HG03097 (cell line): ENCODE data around the gene CLPTM1.
A peak's percentile ranks its signal among the peaks of the same experiment; 100 is the strongest.
"Not testable (repeated sequence)": the region's sequence is repeated elsewhere in the genome, so short reads cannot be mapped to it uniquely, and the experiment has no call there.

ENCODE experiments used
- ATAC-seq: cut with Tn5 transposase; IDR thresholded peaks from one replicate; pipeline ENCODE4 v1.9.1; 2021; ENCODE audit not compliant: unreplicated experiment, low FRiP score

The CLPTM1 gene

GRCh38 chr19:44942067-44942571 lies 13.1 kb upstream of the CLPTM1 start, which contains the start of gene APOC4:
APOC4 (plus strand) TSS chr19:44942237; CDS start chr19:44942278, 41 bp downstream.
- no peak for ATAC-seq

- ATAC-seq, result no peak
Measured at GRCh38 chr19:44943801-44944249, 11.4 kb upstream of the CLPTM1 start.

- no peak for ATAC-seq
Measured at GRCh38 chr19:44947041-44947581, 8.1 kb upstream of the CLPTM1 start.

GRCh38 chr19:44948237-44948636 lies 6.9 kb upstream of the CLPTM1 start:
- no peak for ATAC-seq

GRCh38 chr19:44948763-44949374 lies 6.3 kb upstream of the CLPTM1 start:
- no peak for ATAC-seq

- no peak for ATAC-seq
Measured at GRCh38 chr19:44949550-44949949, 5.6 kb upstream of the CLPTM1 start.

GRCh38 chr19:44951179-44952159 lies 3.7 kb upstream of the CLPTM1 start:
- ATAC-seq, result no peak

- peak; percentile 9 for ATAC-seq
Measured at GRCh38 chr19:44954278-44954648, 917 bp upstream of the CLPTM1 start.

- peak; percentile 22 for ATAC-seq
Measured at GRCh38 chr19:44955505-44956439, 592 bp downstream of the CLPTM1 start.

- no peak for ATAC-seq
Measured at GRCh38 chr19:44957526-44957925, 2.3 kb downstream of the CLPTM1 start.

GRCh38 chr19:44958090-44958489 lies 2.9 kb downstream of the CLPTM1 start:
- ATAC-seq, result no peak

GRCh38 chr19:44959691-44960090 lies 4.5 kb downstream of the CLPTM1 start:
- no peak for ATAC-seq

- ATAC-seq, result no peak
Measured at GRCh38 chr19:44960906-44961728, 5.9 kb downstream of the CLPTM1 start.

- no peak for ATAC-seq
Measured at GRCh38 chr19:44961821-44962220, 6.6 kb downstream of the CLPTM1 start.

GRCh38 chr19:44968118-44968517 lies 12.9 kb downstream of the CLPTM1 start:
- no peak for ATAC-seq

- no peak for ATAC-seq
Measured at GRCh38 chr19:44968670-44969069, 13.5 kb downstream of the CLPTM1 start.

- no peak for ATAC-seq
Measured at GRCh38 chr19:44969437-44969836, 14.3 kb downstream of the CLPTM1 start.

GRCh38 chr19:44971451-44971850 lies 16.3 kb downstream of the CLPTM1 start:
- ATAC-seq, result not testable (repeated sequence)

GRCh38 chr19:44972802-44973201 lies 17.6 kb downstream of the CLPTM1 start:
- no peak for ATAC-seq
